IMR-90 (cell line): ENCODE measurements around the gene UBE2V1.

Experiments used
- CEBPB ChIP-seq: IDR thresholded peaks from 2 replicates; pipeline ENCODE4 v1.6.1; 2012; ENCODE audit warnings: low read depth, low read length, improper control_type of control experiment
- CHD1 ChIP-seq: IDR thresholded peaks from 2 replicates; pipeline ENCODE4 v1.6.1; 2012; ENCODE audit warnings: low read depth, low read length, improper control_type of control experiment
- FOS ChIP-seq: fragments of 150-350 bp; IDR thresholded peaks from 2 replicates; pipeline ENCODE4 v1.6.1; 2016; ENCODE audit warnings: low read depth, low read length
- MAFK ChIP-seq: IDR thresholded peaks from 2 replicates; pipeline ENCODE4 v1.6.1; 2012; ENCODE audit warnings: low read depth, low read length, improper control_type of control experiment
- MXI1 ChIP-seq: IDR thresholded peaks from 2 replicates; pipeline ENCODE4 v1.6.1; 2012; ENCODE audit warnings: low read depth, mild to moderate bottlenecking, low read length, moderate library complexity, borderline replicate concordance
- NFE2L2 ChIP-seq: fragments of 150-350 bp; IDR thresholded peaks from 2 replicates; pipeline ENCODE4 v1.6.1; 2016; ENCODE audit warnings: low read depth, mild to moderate bottlenecking, low read length
- POLR2A ChIP-seq: IDR thresholded peaks from 2 replicates; pipeline ENCODE4 v1.6.1; 2012; ENCODE audit warnings: mild to moderate bottlenecking, low read depth, low read length
- RAD21 ChIP-seq: IDR thresholded peaks from 2 replicates; pipeline ENCODE4 v1.6.1; 2012; ENCODE audit warnings: low read length, improper control_type of control experiment
- SMC3 ChIP-seq: fragments of 150-350 bp; IDR thresholded peaks from 2 replicates; pipeline ENCODE4 v1.6.1; 2016; ENCODE audit warnings: low read depth, mild to moderate bottlenecking, antibody characterized with exemption, low read length, moderate library complexity
- TF ChIP-seq, protein P1 (sequence below): conservative IDR thresholded peaks from 2 replicates; pipeline ENCODE4 v1.5.1; 2012; ENCODE audit warnings: mild to moderate bottlenecking, low read depth, low read length, improper control_type of control experiment
- TF ChIP-seq, protein P2 (sequence below): fragments of 150-350 bp; IDR thresholded peaks from 2 replicates; pipeline ENCODE4 v1.6.1; 2017; ENCODE audit warnings: mild to moderate bottlenecking, antibody characterized with exemption, low read length, low read depth
- TF ChIP-seq, protein P3 (sequence below): fragments of 150-350 bp; IDR thresholded peaks from 2 replicates; pipeline ENCODE4 v1.6.1; 2016; ENCODE audit warnings: low read depth, mild to moderate bottlenecking, low read length, moderate library complexity, borderline replicate concordance

DNA sequence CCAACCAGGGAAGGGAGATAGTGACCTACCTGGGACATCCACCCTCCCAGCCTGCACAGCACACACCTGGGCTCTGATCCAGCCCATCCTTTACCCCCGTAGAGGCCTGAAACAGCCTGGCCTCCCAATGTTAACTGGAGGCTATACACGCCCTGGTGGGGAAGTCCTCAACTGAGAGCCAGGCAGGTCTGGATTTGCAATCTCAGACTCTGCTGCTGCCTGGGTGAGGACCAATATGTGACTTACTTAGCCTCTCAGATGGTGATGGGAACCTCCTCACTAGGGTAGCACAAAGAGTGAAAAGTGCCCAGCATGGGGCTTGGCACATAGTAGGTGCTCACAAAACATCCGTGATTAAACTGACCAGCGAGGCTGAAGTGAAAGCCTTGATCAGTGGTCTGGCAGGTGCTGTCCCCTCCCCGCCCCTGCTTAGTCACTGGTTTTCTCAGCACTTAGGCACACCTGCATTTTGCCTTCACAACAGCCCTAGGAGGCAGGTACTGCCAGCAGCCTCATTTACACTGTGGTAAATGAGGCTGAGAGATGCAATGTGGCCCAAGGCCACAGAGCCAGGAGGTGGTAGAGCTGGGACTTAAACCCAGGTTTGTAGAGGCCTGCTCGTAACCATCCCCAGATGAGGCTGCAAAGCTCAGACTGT is 28.2 kb upstream of the UBE2V1 start:
- TF ChIP-seq, protein P1, sequence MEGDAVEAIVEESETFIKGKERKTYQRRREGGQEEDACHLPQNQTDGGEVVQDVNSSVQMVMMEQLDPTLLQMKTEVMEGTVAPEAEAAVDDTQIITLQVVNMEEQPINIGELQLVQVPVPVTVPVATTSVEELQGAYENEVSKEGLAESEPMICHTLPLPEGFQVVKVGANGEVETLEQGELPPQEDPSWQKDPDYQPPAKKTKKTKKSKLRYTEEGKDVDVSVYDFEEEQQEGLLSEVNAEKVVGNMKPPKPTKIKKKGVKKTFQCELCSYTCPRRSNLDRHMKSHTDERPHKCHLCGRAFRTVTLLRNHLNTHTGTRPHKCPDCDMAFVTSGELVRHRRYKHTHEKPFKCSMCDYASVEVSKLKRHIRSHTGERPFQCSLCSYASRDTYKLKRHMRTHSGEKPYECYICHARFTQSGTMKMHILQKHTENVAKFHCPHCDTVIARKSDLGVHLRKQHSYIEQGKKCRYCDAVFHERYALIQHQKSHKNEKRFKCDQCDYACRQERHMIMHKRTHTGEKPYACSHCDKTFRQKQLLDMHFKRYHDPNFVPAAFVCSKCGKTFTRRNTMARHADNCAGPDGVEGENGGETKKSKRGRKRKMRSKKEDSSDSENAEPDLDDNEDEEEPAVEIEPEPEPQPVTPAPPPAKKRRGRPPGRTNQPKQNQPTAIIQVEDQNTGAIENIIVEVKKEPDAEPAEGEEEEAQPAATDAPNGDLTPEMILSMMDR = no peak
- TF ChIP-seq, protein P2, sequence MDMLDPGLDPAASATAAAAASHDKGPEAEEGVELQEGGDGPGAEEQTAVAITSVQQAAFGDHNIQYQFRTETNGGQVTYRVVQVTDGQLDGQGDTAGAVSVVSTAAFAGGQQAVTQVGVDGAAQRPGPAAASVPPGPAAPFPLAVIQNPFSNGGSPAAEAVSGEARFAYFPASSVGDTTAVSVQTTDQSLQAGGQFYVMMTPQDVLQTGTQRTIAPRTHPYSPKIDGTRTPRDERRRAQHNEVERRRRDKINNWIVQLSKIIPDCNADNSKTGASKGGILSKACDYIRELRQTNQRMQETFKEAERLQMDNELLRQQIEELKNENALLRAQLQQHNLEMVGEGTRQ = no peak
- TF ChIP-seq MAFK = no peak
- no peak for TF ChIP-seq NFE2L2
- no peak for TF ChIP-seq MXI1
- TF ChIP-seq POLR2A = no peak
- no peak for TF ChIP-seq RAD21
- TF ChIP-seq CHD1 = no peak
- no peak for TF ChIP-seq CEBPB
- TF ChIP-seq, protein P3, sequence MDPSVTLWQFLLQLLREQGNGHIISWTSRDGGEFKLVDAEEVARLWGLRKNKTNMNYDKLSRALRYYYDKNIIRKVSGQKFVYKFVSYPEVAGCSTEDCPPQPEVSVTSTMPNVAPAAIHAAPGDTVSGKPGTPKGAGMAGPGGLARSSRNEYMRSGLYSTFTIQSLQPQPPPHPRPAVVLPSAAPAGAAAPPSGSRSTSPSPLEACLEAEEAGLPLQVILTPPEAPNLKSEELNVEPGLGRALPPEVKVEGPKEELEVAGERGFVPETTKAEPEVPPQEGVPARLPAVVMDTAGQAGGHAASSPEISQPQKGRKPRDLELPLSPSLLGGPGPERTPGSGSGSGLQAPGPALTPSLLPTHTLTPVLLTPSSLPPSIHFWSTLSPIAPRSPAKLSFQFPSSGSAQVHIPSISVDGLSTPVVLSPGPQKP = no peak
- no peak for TF ChIP-seq FOS
- no peak for TF ChIP-seq SMC3
